Effector memory CD4-positive, alpha-beta T cell (primary cell): ENCODE measurements around the gene AGO4.

ENCODE experiments used
- DNase-seq, 3 donors: peaks; one replicate each; pipeline ENCODE4 v3.0.0-alpha.2; 2020
- H3K27ac ChIP-seq: 2 replicates; pipeline ENCODE4 v1.7.0; 2013; ENCODE audit warnings: mild to moderate bottlenecking, low read length, moderate library complexity; ENCODE audit not compliant: insufficient read depth, poor library complexity, severe bottlenecking
- H3K27me3 ChIP-seq: replicated peaks from 2 replicates; pipeline ENCODE4 v1.7.0; 2013; ENCODE audit warnings: mild to moderate bottlenecking, low read length; ENCODE audit not compliant: insufficient read depth, control insufficient read depth, poor library complexity, severe bottlenecking
- H3K36me3 ChIP-seq: 2 replicates; pipeline ENCODE4 v1.7.0; 2013; ENCODE audit warnings: mild to moderate bottlenecking, low read length, moderate library complexity; ENCODE audit not compliant: control insufficient read depth, insufficient read depth
- H3K4me1 ChIP-seq: 2 replicates; pipeline ENCODE4 v1.7.0; 2013; ENCODE audit warnings: low read length, mild to moderate bottlenecking; ENCODE audit not compliant: control insufficient read depth, insufficient read depth, poor library complexity, severe bottlenecking
- H3K4me3 ChIP-seq: 2 replicates; pipeline ENCODE4 v1.7.0; 2013; ENCODE audit warnings: low read length, low read depth, mild to moderate bottlenecking; ENCODE audit not compliant: insufficient read depth, poor library complexity, severe bottlenecking
- H3K9me3 ChIP-seq: 2 replicates; pipeline ENCODE4 v1.7.0; 2013; ENCODE audit warnings: mild to moderate bottlenecking, low read length, moderate library complexity; ENCODE audit not compliant: control insufficient read depth

AGO4 gene

DNA sequence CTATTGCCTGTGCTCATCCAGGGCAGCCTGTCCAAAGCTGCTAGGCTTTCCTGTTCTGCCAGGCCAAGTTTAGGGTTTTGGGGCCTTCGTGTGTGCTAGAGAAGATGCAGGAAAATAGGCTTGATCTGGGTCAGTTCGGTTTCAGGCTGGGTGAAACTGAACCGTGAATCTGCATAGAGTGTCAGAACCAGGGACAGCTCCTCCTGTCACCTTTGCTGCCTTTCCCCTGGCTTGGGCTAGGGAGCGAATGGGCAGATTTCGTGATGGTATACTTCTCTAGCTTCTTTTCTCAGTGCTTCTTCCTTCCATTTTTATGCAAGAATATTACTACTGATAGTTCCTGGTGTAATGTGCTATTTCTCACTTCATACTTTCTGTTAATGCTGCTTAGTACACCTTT, 69.2 kb downstream of the AGO4 start:
- H3K36me3 ChIP-seq, result no peaks in the 10 kb centered on the region
- H3K4me1 ChIP-seq, result no peaks in the 10 kb centered on the region
- peaks cover 3% of the 10 kb centered on the region for H3K27me3 ChIP-seq
- no peak overlapping the region for H3K27ac ChIP-seq
- no peak overlapping the region for H3K4me3 ChIP-seq
- no peak for DNase-seq
- no peaks in the 10 kb centered on the region for H3K9me3 ChIP-seq

DNA sequence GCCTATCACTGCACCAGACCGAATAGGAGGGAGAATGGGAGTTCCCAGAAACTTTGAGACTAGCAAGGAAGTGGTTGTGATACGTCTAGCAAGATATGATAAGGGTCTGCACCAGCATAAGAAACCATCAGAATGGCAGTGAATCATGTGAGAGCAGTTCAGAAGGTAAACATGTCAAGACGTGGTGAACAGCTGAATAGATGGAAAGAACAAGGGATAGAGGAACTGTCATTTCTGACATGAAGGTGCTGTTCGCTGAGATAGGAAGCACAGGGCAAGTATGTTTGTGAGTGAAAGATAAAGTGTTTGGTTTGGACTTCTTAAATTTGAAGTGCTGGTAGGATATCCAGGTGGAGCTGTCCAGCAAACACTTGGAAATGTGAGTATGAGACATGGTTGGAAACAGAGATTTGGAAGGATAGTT, 74.0 kb downstream of the AGO4 start:
- Histone ChIP-seq H3K4me3 (no peak overlapping the region), H3K27ac (no peak overlapping the region), H3K4me1 (peaks cover 14% of the 10 kb centered on the region), H3K27me3 (peaks cover 3% of the 10 kb centered on the region), H3K36me3 (no peaks in the 10 kb centered on the region), H3K9me3 (no peaks in the 10 kb centered on the region)
- DNase-seq, result no peak

DNA sequence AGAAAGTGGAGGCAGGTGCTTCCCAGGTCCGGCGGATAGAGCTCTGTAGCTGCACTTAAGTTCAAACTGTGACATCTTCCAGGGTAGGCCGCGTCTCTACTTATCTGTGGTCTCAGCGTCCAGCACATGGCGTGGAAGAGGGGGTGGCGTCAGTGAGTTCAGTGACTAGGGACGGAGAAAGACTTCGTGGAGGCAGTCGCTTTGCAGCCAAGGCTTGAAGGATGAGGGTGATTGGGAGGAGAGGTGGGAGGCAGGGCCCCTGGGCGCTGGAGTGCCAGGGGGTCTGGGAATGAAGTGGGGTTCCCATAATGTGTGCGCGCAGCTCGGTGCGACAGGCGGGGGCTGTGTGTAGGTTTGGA, 74.7 kb downstream of the AGO4 start:
- Histone ChIP-seq H3K27ac (no peak overlapping the region), H3K4me3 (peak overlapping the region; percentile 30), H3K27me3 (peaks cover 3% of the 10 kb centered on the region), H3K9me3 (no peaks in the 10 kb centered on the region), H3K36me3 (no peaks in the 10 kb centered on the region), H3K4me1 (peaks cover 18% of the 10 kb centered on the region)
- no peak for DNase-seq

DNA sequence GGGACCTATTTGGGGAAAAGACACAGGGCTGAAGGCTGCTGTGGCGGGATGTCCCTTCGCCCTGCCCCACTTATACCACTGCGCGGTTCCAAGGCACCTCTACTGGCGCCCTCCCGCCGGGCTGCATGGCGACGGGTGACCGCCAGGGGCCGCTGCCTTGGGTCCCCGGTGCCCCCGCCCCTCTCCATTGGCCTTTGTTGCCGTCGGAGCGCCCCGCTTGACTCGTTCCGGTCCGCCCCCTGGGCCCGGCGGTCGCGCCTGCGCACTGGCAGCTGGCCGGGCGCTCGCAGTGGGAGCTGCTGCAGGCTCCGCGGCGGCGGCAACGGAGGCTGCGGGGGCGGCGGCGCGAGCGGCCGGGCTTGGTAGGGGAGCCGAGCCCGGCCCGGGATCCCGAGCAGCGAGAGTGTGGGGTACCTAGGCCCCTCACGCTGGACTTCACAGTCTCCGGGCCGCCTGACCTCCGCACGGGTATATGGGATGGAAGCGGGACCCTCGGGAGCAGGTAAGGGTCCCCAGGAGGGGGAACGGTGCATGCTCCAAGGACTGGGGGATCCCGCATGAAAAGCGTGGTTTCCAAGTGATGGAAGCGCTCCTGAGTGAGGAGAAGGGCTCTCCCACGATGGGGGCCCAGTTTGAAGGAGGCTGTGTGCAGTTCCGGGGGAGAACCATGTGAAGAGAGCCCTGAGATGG, 75.3 kb downstream of the AGO4 start, which contains the start of gene AGO1:
Gene AGO1 (plus strand): TSS at position 265 of the 690 bp plus-strand sequence. CDS start 213 bp downstream, at position 478.
- H3K36me3 ChIP-seq, result no peaks in the 10 kb centered on the region
- peak within 1 kb of the TSS; percentile 96 for H3K4me3 ChIP-seq
- H3K4me1 ChIP-seq, result peaks cover 18% of the 10 kb centered on the region
- no peaks in the 10 kb centered on the region for H3K9me3 ChIP-seq
- H3K27ac ChIP-seq, result peak within 1 kb of the TSS; percentile 66
- peaks cover 3% of the 10 kb centered on the region for H3K27me3 ChIP-seq
- peak; percentile 93 to 95 (median 95) for DNase-seq

DNA sequence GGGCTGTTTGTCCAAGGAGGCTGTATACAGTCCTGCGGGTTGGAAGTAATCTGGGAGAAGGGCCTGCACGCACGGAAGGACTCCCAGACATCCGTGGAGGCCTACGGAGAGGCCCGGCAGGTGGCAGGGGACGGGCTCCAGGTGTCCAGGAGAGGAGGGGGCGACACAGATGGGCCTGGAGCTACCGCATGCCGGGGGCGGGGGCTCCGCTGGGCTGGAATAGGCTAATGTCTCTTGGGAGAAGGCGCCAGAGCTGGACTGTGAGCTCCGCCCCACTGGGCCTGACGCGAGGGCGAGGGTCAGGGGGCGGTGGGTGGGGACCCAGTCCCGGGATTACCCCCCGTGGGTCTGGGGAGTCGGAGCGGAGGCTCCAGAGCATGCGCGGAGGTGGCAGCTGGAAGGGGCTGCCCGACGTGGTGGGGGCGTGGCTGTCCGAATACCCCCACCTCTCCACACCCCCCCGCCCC, 75.9 kb downstream of the AGO4 start:
- H3K4me1 ChIP-seq, result peaks cover 18% of the 10 kb centered on the region

DNA sequence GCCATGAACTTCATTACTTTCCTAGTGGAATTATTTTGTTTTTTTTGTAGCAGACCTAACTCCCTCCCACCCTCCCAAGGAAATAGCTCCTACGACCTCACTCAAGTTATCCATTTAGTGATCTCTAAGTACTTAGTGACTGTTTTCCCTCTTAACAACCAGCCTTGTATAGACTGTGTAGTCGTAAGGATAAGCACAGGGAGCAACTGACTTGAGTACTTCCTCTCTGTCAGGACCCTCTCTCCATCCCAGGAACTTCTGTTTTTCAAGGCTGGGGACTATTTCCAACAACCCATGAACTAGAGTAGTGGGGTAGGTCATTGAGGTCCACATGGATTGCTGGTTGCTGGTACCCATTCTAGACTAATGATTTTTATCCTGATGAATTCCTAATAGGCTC, 77.1 kb downstream of the AGO4 start:
- Histone ChIP-seq H3K4me1 (peaks cover 18% of the 10 kb centered on the region), H3K9me3 (no peaks in the 10 kb centered on the region), H3K27ac (no peak overlapping the region), H3K36me3 (peaks cover 4% of the 10 kb centered on the region), H3K27me3 (peaks cover under 1% of the 10 kb centered on the region), H3K4me3 (no peak overlapping the region)
- DNase-seq, result no peak

More for the DNA sequence above, 75.9 kb downstream of the AGO4 start:
- H3K27me3 ChIP-seq, result peaks cover 3% of the 10 kb centered on the region
- H3K36me3 ChIP-seq, result peaks cover 4% of the 10 kb centered on the region
- H3K9me3 ChIP-seq, result no peaks in the 10 kb centered on the region
- H3K4me3 ChIP-seq, result peak overlapping the region; percentile 96
- H3K27ac ChIP-seq, result peak overlapping the region; percentile 66
- peak; percentile 35 to 52 (median 44) for DNase-seq

DNA sequence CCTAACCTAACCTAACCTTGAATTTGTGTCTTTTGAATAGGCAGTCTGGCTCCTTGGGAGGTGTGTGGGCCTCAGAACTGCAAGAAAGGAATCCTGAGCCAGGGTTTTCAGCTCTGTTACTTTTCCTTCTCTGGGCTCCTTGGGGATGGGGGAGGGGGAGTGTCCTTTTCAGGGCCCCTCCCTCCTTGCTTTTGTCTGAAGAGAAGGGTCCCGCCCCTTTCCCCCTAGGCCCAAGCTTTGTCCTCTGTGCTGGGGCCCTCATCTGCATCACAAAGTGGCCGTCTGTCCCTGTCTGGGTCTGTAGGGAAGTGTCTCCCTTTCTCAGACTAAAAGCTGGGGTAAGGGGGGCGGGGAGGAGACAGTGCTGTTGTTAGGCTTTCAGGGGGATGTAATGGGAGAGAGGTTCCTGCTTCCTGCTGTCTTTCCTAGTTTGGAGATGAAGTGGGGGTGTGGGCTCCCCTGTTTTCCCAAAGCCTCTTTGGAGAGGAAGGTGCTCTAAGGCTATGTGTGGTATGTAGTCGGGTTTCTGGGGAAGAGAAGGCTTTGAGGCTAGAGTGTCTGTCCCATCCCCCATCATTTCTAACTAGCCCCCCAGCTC, 78.2 kb downstream of the AGO4 start:
- Histone ChIP-seq H3K27me3 (no peaks in the 10 kb centered on the region), H3K27ac (no peak overlapping the region), H3K4me3 (no peak overlapping the region), H3K36me3 (peaks cover 7% of the 10 kb centered on the region), H3K4me1 (peaks cover 18% of the 10 kb centered on the region), H3K9me3 (no peaks in the 10 kb centered on the region)
- DNase-seq, result no peak

DNA sequence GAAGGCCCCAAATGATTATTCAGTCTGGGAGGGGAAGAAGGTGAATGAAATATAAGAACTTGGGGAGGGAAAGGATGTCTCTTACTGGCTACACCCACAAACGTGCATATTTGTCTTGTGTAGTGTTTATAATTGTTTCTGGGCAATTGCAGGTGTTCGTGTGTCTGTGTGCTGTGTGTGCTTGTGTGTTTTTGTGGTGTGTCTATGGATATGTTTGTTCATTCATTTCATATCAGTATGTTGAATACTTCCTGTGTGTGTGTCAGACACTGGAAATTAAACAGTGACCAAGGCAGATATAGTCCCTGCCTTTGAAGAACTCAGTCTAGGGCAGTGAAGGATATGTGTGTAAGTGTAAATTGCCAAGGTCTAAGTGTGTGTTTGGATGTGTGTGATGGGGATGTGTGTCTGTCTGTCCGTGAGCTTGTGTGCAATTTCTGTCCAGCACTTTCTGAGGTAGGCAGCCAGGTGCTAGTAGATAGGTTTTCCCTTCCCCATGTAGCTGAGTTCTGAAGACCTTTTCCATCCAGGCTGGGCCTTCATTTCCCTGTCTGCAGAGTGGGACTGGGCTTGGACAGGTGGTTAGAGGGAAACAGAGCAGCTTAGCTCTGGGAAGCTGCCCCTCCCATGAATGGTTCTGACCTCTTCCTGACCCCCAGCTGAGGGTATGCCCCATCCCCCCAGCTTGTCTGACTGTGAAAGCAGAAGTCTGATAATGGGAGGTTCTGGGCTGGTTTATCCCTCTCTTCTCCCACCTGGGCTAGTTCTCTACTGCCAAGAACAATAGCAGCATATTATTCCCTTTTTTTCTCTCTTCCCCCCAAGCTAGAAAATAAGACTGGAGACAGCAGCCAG, 79.0 kb downstream of the AGO4 start:
- H3K36me3 ChIP-seq, result peaks cover 8% of the 10 kb centered on the region
- no peak for DNase-seq
- peaks cover 18% of the 10 kb centered on the region for H3K4me1 ChIP-seq
- H3K27me3 ChIP-seq, result no peaks in the 10 kb centered on the region
- H3K4me3 ChIP-seq, result no peak overlapping the region
- H3K27ac ChIP-seq, result no peak overlapping the region
- H3K9me3 ChIP-seq, result no peaks in the 10 kb centered on the region

DNA sequence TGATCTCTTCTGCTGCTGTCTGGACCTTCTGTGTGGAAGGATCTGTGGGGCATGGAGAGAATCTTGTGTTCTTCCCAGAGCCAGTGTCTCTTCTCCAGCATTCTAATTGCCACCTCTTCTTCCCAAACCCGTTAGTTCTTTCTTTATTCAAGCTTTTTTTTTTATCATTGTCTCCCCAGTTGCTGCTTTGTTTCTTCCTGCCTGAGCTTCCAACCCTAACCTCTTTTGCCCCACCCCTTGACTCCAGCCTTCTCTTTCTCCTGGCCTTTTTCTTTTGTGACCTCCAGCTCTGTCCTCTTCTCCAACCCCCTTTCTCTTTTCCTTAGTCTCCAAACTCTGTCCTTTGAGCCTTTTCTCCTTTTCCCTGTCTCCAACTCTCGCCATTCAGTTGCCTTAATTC, 79.7 kb downstream of the AGO4 start:
- Histone ChIP-seq H3K4me1 (peaks cover 17% of the 10 kb centered on the region), H3K27ac (no peak overlapping the region), H3K4me3 (no peak overlapping the region), H3K36me3 (peaks cover 14% of the 10 kb centered on the region), H3K9me3 (no peaks in the 10 kb centered on the region), H3K27me3 (no peaks in the 10 kb centered on the region)
- no peak for DNase-seq
